Caco-2 (cell line): Measurements from ENCODE around the gene NMBR. TPM values are rescaled to one million over a fixed set of nuclear protein-coding genes. Genes with fewer than 3 reads are reported as not detected.
"Not testable (repeated sequence)": the region's sequence is repeated elsewhere in the genome, so short reads cannot be mapped to it uniquely, and the experiment has no call there.

Source experiments
- BruUV-seq: library from RNA; stranded (reverse); fragments of 400-500 nt; replicated peaks from 2 replicates; lab custom pipeline; 2021; lab: Mats Ljungman, UMichigan
- CTCF ChIA-PET: fragments of 300-600 bp; sonication (Branson Sonifier 250); formaldehyde crosslinking; loops from one replicate; lab custom pipeline; 2022; ENCODE audit warnings: antibody characterized with exemption; lab: Charles Lee
- POLR2A ChIA-PET: fragments of 300-600 bp; sonication (Branson Sonifier 250); formaldehyde crosslinking; loops from one replicate; lab custom pipeline; 2022; ENCODE audit warnings: antibody characterized with exemption; lab: Charles Lee
- DNase-seq, 2 experiments: peaks; one replicate each; pipeline versions ENCODE4 v3.0.0 to v3.0.0-alpha.2; 2020 to 2022
- H3K27me3 ChIP-seq: replicated peaks from 2 replicates; pipeline ENCODE4 v1.6.0; 2011; ENCODE audit warnings: low read length; ENCODE audit not compliant: control insufficient read depth, insufficient read depth
- H3K36me3 ChIP-seq: 2 replicates; pipeline ENCODE4 v1.5.1; 2011; ENCODE audit warnings: low read length; ENCODE audit not compliant: control insufficient read depth, insufficient read depth
- H3K4me1 ChIP-seq: fragments of 250-450 bp; sonication (Bioruptor Pico); 2 replicates; pipeline ENCODE4 v1.5.1; 2020; ENCODE audit warnings: mild to moderate bottlenecking
- H3K4me3 ChIP-seq: 2 replicates; pipeline ENCODE4 v1.5.1; 2011; ENCODE audit warnings: low read depth, mild to moderate bottlenecking, control low read depth, low read length
- H3K9me3 ChIP-seq: fragments of 250-450 bp; sonication (Bioruptor Pico); 2 replicates; pipeline ENCODE4 v1.5.1; 2020; ENCODE audit warnings: mild to moderate bottlenecking, moderate library complexity
- H3K27ac Mint-ChIP-seq: one replicate; pipeline ENCODE4 v1.8.0; 2022; ENCODE audit warnings: mixed read lengths; ENCODE audit not compliant: unreplicated experiment
- H3K27me3 Mint-ChIP-seq: one replicate; pipeline ENCODE4 v1.8.0; 2022; ENCODE audit warnings: mixed read lengths; ENCODE audit not compliant: insufficient read depth, unreplicated experiment
- H3K36me3 Mint-ChIP-seq: one replicate; pipeline ENCODE4 v1.8.0; 2022; ENCODE audit warnings: mild to moderate bottlenecking, mixed read lengths; ENCODE audit not compliant: insufficient read depth, unreplicated experiment
- H3K4me1 Mint-ChIP-seq: one replicate; pipeline ENCODE4 v1.8.0; 2022; ENCODE audit warnings: low read depth, mixed read lengths; ENCODE audit not compliant: unreplicated experiment
- H3K4me3 Mint-ChIP-seq: one replicate; pipeline ENCODE4 v1.8.0; 2022; ENCODE audit warnings: mild to moderate bottlenecking, moderate library complexity, mixed read lengths; ENCODE audit not compliant: unreplicated experiment
- H3K9me3 Mint-ChIP-seq: one replicate; pipeline ENCODE4 v1.8.0; 2022; ENCODE audit warnings: mixed read lengths; ENCODE audit not compliant: unreplicated experiment
- intact Hi-C: fragments of 100-400 bp; cut with micrococcal nuclease; formaldehyde crosslinking; loops from one replicate; pipeline ENCODE4 v1.10.0; 2022; ENCODE audit not compliant: unreplicated experiment
- total RNA-seq: library from RNA; stranded (reverse); gene quantifications from 2 replicates; pipeline ENCODE4 v1.2.3, GENCODE V29; 2022
- TF ChIP-seq, protein P1 (sequence below), 2 experiments: fragments of 200-600 bp in 1 of 2; IDR thresholded peaks; 1 replicate in 1 of 2; 2 replicates in 1 of 2; pipeline versions ENCODE4 v1.5.1 to v1.8.0; 2011 to 2022; ENCODE audit warnings: antibody characterized with exemption in 1 of 2, control low read depth in 1 of 2, inconsistent platforms in 1 of 2, low read depth in 1 of 2, low read length in 1 of 2, mild to moderate bottlenecking in 1 of 2, moderate library complexity in 1 of 2; ENCODE audit not compliant: insufficient read depth in 1 of 2, severe bottlenecking in 1 of 2, unreplicated experiment in 1 of 2

Gene NMBR
- total RNA-seq, 1 experiment from 2014 or later, result not detected

DNA sequence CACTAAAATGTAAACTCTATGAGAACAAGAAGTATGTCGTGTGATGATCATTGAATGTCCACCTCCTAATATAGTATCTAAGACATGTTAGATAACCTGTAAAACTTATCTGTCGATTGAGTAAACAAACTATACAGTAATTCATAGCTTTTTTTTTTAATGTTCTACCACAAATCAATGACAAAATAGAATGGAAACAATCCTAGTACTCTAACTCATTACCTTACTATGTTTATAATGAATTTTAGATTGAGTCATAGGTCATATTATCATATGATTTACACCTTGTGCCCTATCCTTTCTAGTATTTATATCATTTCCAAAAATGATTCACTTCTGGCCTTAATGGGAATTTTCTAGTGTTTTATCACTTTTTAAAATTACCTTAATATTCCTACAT lies 6.3 kb upstream of the NMBR start:
- H3K27ac Mint-ChIP-seq, result no peak overlapping the region
- no peak overlapping the region for H3K4me3 ChIP-seq
- H3K9me3 Mint-ChIP-seq, result no peaks in the 10 kb centered on the region
- no peak overlapping the region for H3K4me3 Mint-ChIP-seq
- TF ChIP-seq, protein P1, sequence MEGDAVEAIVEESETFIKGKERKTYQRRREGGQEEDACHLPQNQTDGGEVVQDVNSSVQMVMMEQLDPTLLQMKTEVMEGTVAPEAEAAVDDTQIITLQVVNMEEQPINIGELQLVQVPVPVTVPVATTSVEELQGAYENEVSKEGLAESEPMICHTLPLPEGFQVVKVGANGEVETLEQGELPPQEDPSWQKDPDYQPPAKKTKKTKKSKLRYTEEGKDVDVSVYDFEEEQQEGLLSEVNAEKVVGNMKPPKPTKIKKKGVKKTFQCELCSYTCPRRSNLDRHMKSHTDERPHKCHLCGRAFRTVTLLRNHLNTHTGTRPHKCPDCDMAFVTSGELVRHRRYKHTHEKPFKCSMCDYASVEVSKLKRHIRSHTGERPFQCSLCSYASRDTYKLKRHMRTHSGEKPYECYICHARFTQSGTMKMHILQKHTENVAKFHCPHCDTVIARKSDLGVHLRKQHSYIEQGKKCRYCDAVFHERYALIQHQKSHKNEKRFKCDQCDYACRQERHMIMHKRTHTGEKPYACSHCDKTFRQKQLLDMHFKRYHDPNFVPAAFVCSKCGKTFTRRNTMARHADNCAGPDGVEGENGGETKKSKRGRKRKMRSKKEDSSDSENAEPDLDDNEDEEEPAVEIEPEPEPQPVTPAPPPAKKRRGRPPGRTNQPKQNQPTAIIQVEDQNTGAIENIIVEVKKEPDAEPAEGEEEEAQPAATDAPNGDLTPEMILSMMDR (IDR thresholded peaks at IDR 0.05; ENCODE audit: insufficient read depth in 1 of 2, low read depth in 1 of 2, low read length in 1 of 2, severe bottlenecking in 1 of 2, unreplicated experiment in 1 of 2), result no peak
- H3K36me3 Mint-ChIP-seq, result peaks cover 13% of the 10 kb centered on the region
- ChIA-PET CTCF (no interaction called here), POLR2A (no interaction called here)
- no peaks in the 10 kb centered on the region for H3K27me3 Mint-ChIP-seq
- H3K36me3 ChIP-seq, result no peaks in the 10 kb centered on the region
- H3K9me3 ChIP-seq, result no peaks in the 10 kb centered on the region
- H3K27me3 ChIP-seq, result no peaks in the 10 kb centered on the region
- no peak for DNase-seq
- intact Hi-C loops, result no loop called here
- H3K4me1 ChIP-seq, result no peaks in the 10 kb centered on the region
- peaks cover 7% of the 10 kb centered on the region for H3K4me1 Mint-ChIP-seq
- BruUV-seq, result no TSS peak

DNA sequence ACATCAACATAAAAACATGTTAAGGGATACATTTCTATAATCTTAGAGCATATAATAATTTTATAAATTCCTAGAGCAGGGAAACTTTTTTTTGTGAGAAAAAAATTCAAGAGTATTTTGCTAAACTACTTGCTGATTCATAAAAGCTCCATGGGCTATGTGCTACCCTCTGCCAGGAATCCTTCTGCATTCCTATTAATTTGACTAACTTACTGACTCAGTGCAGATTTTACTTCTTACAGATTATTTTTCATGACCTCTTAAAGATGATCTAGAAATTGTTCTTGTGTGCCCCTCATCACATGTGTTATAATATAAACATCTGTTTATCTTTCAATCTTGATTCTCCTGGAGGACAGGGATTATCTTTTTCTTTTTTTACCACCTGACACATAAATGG lies 5.8 kb upstream of the NMBR start:
- no peak overlapping the region for H3K4me3 Mint-ChIP-seq
- H3K9me3 Mint-ChIP-seq, result no peaks in the 10 kb centered on the region
- no peak for DNase-seq
- H3K27me3 ChIP-seq, result no peaks in the 10 kb centered on the region
- no peaks in the 10 kb centered on the region for H3K27me3 Mint-ChIP-seq
- no peaks in the 10 kb centered on the region for H3K9me3 ChIP-seq
- H3K4me1 Mint-ChIP-seq, result peaks cover 10% of the 10 kb centered on the region
- H3K4me3 ChIP-seq, result no peak overlapping the region
- intact Hi-C loops, result no loop called here
- ChIA-PET POLR2A (no interaction called here), CTCF (no interaction called here)
- H3K36me3 ChIP-seq, result no peaks in the 10 kb centered on the region
- H3K4me1 ChIP-seq, result no peaks in the 10 kb centered on the region
- peaks cover 13% of the 10 kb centered on the region for H3K36me3 Mint-ChIP-seq
- no TSS peak for BruUV-seq
- TF ChIP-seq, protein P1 (IDR thresholded peaks at IDR 0.05; ENCODE audit: insufficient read depth in 1 of 2, low read depth in 1 of 2, low read length in 1 of 2, severe bottlenecking in 1 of 2, unreplicated experiment in 1 of 2), result no peak
- H3K27ac Mint-ChIP-seq, result no peak overlapping the region

DNA sequence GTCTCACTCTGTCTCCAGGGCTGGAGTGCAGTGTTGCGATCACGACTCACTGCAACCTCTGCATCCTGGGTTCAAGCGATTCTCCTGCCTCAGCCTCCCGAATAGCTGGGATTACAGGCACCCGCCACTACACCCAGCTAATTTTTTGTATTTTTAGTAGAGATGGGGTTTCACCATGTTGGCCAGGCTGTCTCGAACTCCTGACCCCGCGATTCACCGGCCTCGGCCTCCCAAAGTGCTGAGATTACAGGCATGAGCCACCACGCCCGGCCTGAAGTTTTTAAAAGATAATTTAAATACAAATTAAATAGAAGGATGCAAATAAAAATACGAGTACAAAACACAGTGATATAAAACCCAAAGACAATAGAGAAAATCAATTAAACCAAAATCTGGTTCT lies 5.4 kb downstream of the NMBR start:
- intact Hi-C loops, CTCF ChIA-PET, H3K9me3 ChIP-seq, DNase-seq, H3K4me1 Mint-ChIP-seq, H3K4me3 Mint-ChIP-seq, H3K36me3 ChIP-seq, H3K27me3 ChIP-seq, H3K36me3 Mint-ChIP-seq, BruUV-seq, POLR2A ChIA-PET, H3K4me1 ChIP-seq, H3K4me3 ChIP-seq, H3K27ac Mint-ChIP-seq, H3K9me3 Mint-ChIP-seq: not testable (repeated sequence)
- peaks cover 13% of the 10 kb centered on the region for H3K27me3 Mint-ChIP-seq

- Mint-ChIP-seq H3K27me3 (peaks cover 6% of the 10 kb centered on the region), H3K4me3 (no peak overlapping the region), H3K9me3 (no peaks in the 10 kb centered on the region), H3K27ac (no peak overlapping the region), H3K36me3 (no peaks in the 10 kb centered on the region), H3K4me1 (no peaks in the 10 kb centered on the region)
- no TSS peak for BruUV-seq
- TF ChIP-seq, protein P1 (IDR thresholded peaks at IDR 0.05; ENCODE audit: insufficient read depth in 1 of 2, low read depth in 1 of 2, low read length in 1 of 2, severe bottlenecking in 1 of 2, unreplicated experiment in 1 of 2), result no peak
- Histone ChIP-seq H3K4me3 (no peak overlapping the region), H3K4me1 (no peaks in the 10 kb centered on the region), H3K36me3 (no peaks in the 10 kb centered on the region), H3K27me3 (no peaks in the 10 kb centered on the region), H3K9me3 (no peaks in the 10 kb centered on the region)
- no peak for DNase-seq
- ChIA-PET POLR2A (no interaction called here), CTCF (no interaction called here)
- intact Hi-C loops, result no loop called here
Observed at GRCh38 chr6:142138876-142139275, 8.0 kb downstream of the NMBR start.
